B cell (primary cell): Measurements from ENCODE around the gene HS6ST3.

ENCODE experiments used
- CTCF ChIP-seq: fragments of 200-600 bp; IDR thresholded peaks from one replicate; pipeline ENCODE4 v1.8.0; 2022; ENCODE audit warnings: antibody characterized with exemption, mild to moderate bottlenecking
- EZH2 ChIP-seq: IDR thresholded peaks from 2 replicates; pipeline ENCODE4 v1.6.1; 2012; ENCODE audit warnings: borderline replicate concordance, low read depth, mild to moderate bottlenecking, moderate library complexity, low read length; ENCODE audit not compliant: insufficient read depth, poor library complexity, severe bottlenecking

GRCh38 chr13:96080676-96081075 is 9.2 kb upstream of the HS6ST3 start:
- TF ChIP-seq CTCF (no peak), EZH2 (no peak)
